ENCODE measurements around the gene ATG4D.

- TF ChIP-seq CTCF (IDR thresholded peaks at IDR 0.05; ENCODE audit: borderline replicate concordance, extremely low read depth, low read length, poor library complexity, severe bottlenecking), result no peak
- no peak for TF ChIP-seq EZH2 (IDR thresholded peaks at IDR 0.05; ENCODE audit: borderline replicate concordance, low read depth, low read length, severe bottlenecking)
Measured at GRCh38 chr19:10550336-10550735, 6.6 kb downstream of the ATG4D start.

All from DND-41 (cell line).